Measurements from ENCODE around the gene DNAH17. TPM values are rescaled to one million over a fixed set of nuclear protein-coding genes. Genes with fewer than 3 reads are reported as not detected.

The DNAH17 gene
- total and polyA plus RNA-seq, 2 donors (not counting 1 experiment from before 2014, with no cell fraction given), result 0.01 to 0.12 TPM

DNA sequence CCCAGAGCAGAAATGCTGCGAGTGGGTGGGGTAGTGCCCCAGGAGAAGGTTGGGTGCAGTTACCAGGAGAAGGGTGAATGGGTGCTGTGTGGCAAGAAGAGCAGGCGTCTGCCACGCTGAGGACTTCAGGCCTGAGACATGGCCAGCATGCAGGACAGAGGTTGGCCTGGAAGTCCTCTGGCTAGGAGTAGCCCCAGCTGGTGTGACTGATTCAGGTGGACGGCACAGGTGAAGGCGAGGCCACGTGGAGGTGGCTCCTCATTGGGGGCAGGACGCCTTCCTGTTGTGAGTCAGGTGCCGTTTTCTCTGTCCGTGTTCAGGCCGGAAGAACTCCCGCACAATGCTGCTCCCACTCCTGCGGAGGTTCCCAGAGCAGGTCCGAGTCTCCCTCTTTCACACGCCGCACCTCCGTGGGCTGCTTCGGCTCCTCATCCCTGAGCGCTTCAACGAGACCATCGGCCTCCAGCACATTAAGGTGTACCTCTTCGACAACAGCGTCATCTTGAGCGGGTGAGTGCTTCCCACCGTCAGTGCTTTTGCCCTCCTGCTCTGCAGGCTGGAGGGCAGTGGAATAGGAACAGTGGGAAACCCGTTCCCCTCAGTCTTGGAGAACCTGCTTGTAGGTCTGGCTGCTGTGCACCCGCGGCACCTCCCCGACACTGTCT is 178.0 kb downstream of the DNAH17 start:
- no peak overlapping the region for H3K4me3 Mint-ChIP-seq
- H3K4me2 ChIP-seq (replicated peaks; ENCODE audit: low read depth, low read length, poor library complexity, severe bottlenecking), result no peak overlapping the region
- H3K4me1 ChIP-seq (ENCODE audit: control insufficient read depth in 2 of 2, insufficient read depth in 2 of 2, low read length in 2 of 2), result no peaks in the 10 kb centered on the region
- H3K4me1 Mint-ChIP-seq, result peaks cover 2% of the 10 kb centered on the region
- H3K79me2 ChIP-seq (ENCODE audit: control insufficient read depth, insufficient read depth, low read length), result peaks cover 87% of the 10 kb centered on the region
- no peaks in the 10 kb centered on the region for H3K9me3 Mint-ChIP-seq (ENCODE audit: insufficient read depth)
- CTCF ChIA-PET, result no interaction called here
- H2AFZ ChIP-seq (ENCODE audit: insufficient read depth, low read depth, low read length, poor library complexity, severe bottlenecking), result no peak overlapping the region
- H3K36me3 ChIP-seq (replicated peaks in 1 of 2; ENCODE audit: control extremely low read depth in 1 of 2, control insufficient read depth in 1 of 2, extremely low read depth in 1 of 2, insufficient read depth in 2 of 2, low read length in 1 of 2), result peaks cover 0 to 85% of the 10 kb centered on the region in 2 experiments
- H3K9ac ChIP-seq (ENCODE audit: low read length), result no peak overlapping the region
- no peaks in the 10 kb centered on the region for H3K9me3 ChIP-seq (ENCODE audit: control extremely low read depth in 1 of 3, control insufficient read depth in 2 of 3, insufficient read depth in 1 of 3, low read length in 2 of 3)
- WGBS (ENCODE audit: insufficient coverage), result 87% methylated on average over 28 of the region's 28 CpGs
- POLR2A ChIA-PET, result no interaction called here
- DNase-seq (no peak), ATAC-seq (ENCODE audit: low read depth) (no peak)
- TF ChIP-seq CTCF (IDR thresholded peaks at IDR 0.05) (no peak), EZH2 (IDR thresholded peaks at IDR 0.05; ENCODE audit: borderline replicate concordance, insufficient read depth, low read depth, low read length, poor library complexity, severe bottlenecking) (no peak)
- peaks cover 64% of the 10 kb centered on the region for H4K20me1 ChIP-seq (ENCODE audit: control insufficient read depth, insufficient read depth, low read length, poor library complexity, severe bottlenecking)
- no peaks in the 10 kb centered on the region for H3K27me3 Mint-ChIP-seq
- H3K27me3 ChIP-seq (replicated peaks in 1 of 4; ENCODE audit: control extremely low read depth in 1 of 4, control insufficient read depth in 3 of 4, insufficient read depth in 4 of 4, low read length in 3 of 4), result no peaks in the 10 kb centered on the region
- H3K27ac ChIP-seq (ENCODE audit: low read length in 2 of 2), result no peak overlapping the region
- intact Hi-C loops (cut with micrococcal nuclease), result no loop called here
- H3K27ac Mint-ChIP-seq, result no peak overlapping the region
- H3K4me3 ChIP-seq (ENCODE audit: control extremely low read depth in 1 of 5, extremely low read depth in 1 of 5, insufficient read depth in 1 of 5, low read depth in 2 of 5, low read length in 4 of 5), result no peak overlapping the region

DNA sequence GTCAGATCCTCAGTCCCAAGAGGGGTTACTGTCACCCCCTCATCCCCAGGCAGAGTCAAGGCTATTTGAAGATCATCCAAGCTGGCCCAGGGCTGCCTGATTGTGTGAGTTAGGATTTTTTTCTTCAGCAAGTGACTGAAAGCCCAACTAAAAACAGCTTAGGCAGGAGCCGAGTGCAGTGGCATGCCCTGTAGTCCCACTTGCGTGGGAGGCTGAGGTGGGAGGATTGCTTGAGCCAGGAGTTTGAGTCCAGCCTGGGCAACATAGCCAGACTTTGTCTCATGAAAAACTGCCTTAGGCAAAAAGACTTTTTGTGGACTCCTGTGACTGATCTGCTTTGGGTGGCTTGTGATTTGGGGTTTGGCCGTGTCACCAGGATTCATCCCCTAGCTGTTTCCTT is 178.8 kb downstream of the DNAH17 start:
- ChIA-PET CTCF (no interaction called here), POLR2A (no interaction called here)
- no peak for ATAC-seq (ENCODE audit: low read depth)
- DNase-seq, result no peak
- 95% methylated on average over 3 of the region's 3 CpGs for WGBS (ENCODE audit: insufficient coverage)
- intact Hi-C loops (cut with micrococcal nuclease), result no loop called here
- no peak overlapping the region for H3K27ac Mint-ChIP-seq
- H4K20me1 ChIP-seq (ENCODE audit: control insufficient read depth, insufficient read depth, low read length, poor library complexity, severe bottlenecking), result peaks cover 71% of the 10 kb centered on the region
- peaks cover 0 to 81% of the 10 kb centered on the region in 2 experiments for H3K36me3 ChIP-seq (replicated peaks in 1 of 2; ENCODE audit: control extremely low read depth in 1 of 2, control insufficient read depth in 1 of 2, extremely low read depth in 1 of 2, insufficient read depth in 2 of 2, low read length in 1 of 2)
- no peak overlapping the region for H3K4me3 Mint-ChIP-seq
- no peaks in the 10 kb centered on the region for H3K9me3 Mint-ChIP-seq (ENCODE audit: insufficient read depth)
- peaks cover 6% of the 10 kb centered on the region for H3K4me1 Mint-ChIP-seq
- H3K4me1 ChIP-seq (ENCODE audit: control insufficient read depth in 2 of 2, insufficient read depth in 2 of 2, low read length in 2 of 2), result no peaks in the 10 kb centered on the region
- no peak for TF ChIP-seq EZH2 (IDR thresholded peaks at IDR 0.05; ENCODE audit: borderline replicate concordance, insufficient read depth, low read depth, low read length, poor library complexity, severe bottlenecking)
- no peak for TF ChIP-seq CTCF (IDR thresholded peaks at IDR 0.05)
- H3K27me3 ChIP-seq (replicated peaks in 1 of 4; ENCODE audit: control extremely low read depth in 1 of 4, control insufficient read depth in 3 of 4, insufficient read depth in 4 of 4, low read length in 3 of 4), result no peaks in the 10 kb centered on the region
- H3K9me3 ChIP-seq (ENCODE audit: control extremely low read depth in 1 of 3, control insufficient read depth in 2 of 3, insufficient read depth in 1 of 3, low read length in 2 of 3), result no peaks in the 10 kb centered on the region
- H3K9ac ChIP-seq (ENCODE audit: low read length), result no peak overlapping the region
- H3K4me3 ChIP-seq (ENCODE audit: control extremely low read depth in 1 of 5, extremely low read depth in 1 of 5, insufficient read depth in 1 of 5, low read depth in 2 of 5, low read length in 4 of 5), result no peak overlapping the region
- no peak overlapping the region for H2AFZ ChIP-seq (ENCODE audit: insufficient read depth, low read depth, low read length, poor library complexity, severe bottlenecking)
- no peak overlapping the region for H3K4me2 ChIP-seq (replicated peaks; ENCODE audit: low read depth, low read length, poor library complexity, severe bottlenecking)
- H3K79me2 ChIP-seq (ENCODE audit: control insufficient read depth, insufficient read depth, low read length), result peaks cover 87% of the 10 kb centered on the region
- no peak overlapping the region for H3K27ac ChIP-seq (ENCODE audit: low read length in 2 of 2)
- H3K27me3 Mint-ChIP-seq, result no peaks in the 10 kb centered on the region
